GM20431 (cell line): ENCODE data around the gene SIK2.
"Not testable (repeated sequence)": the region's sequence is repeated elsewhere in the genome, so short reads cannot be mapped to it uniquely, and the experiment has no call there.

Experiments
- in situ Hi-C: fragments of 300-500 bp; cut with MseI, MboI; formaldehyde crosslinking; loops from one replicate; pipeline ENCODE4 v1.15.0; 2020; ENCODE audit warnings: low sequenced_read_pairs; ENCODE audit not compliant: unreplicated experiment

Gene SIK2

GRCh38 chr11:111688013-111688412, 85.8 kb downstream of the SIK2 start:
- in situ Hi-C loops: no loop called here

DNA sequence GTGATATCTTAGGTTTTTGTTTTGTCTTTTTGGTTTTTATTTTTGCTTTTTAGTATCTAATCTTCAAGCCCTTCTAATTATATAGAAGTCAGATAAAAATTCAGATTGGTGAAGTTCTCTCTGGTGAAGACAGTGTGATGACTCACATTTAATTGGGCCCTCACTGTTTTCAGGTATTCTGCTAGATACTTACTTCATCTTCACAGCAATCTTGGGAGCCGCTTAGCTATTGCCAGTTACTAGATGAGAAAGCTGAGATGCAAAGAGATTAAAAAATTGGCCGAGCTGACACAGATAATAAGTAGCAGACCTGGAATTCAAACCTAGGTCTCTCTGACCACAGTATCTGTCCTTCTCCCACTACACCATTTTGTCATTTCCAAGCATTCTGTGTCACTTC, 88.9 kb downstream of the SIK2 start:
- in situ Hi-C loops: no loop called here

DNA sequence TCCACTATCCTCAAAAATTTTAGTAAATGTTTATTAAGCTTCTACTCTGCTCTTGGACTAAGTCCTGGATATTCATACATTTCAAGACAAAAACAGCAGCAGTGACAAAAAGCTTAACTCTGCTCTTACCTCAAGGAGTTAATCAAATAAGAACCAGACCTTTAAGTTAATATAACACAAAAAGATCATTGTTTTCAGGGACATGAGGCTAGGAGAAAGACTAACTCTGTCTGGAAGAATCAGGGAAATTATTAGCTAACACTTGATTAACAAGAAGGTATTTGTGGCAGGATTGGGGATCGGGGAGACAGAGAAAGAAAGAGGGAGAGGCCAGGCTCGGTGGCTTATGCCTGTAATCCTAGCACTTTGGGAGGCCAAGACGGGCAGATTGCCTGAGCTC, 89.5 kb downstream of the SIK2 start:
- in situ Hi-C loops: no loop called here

DNA sequence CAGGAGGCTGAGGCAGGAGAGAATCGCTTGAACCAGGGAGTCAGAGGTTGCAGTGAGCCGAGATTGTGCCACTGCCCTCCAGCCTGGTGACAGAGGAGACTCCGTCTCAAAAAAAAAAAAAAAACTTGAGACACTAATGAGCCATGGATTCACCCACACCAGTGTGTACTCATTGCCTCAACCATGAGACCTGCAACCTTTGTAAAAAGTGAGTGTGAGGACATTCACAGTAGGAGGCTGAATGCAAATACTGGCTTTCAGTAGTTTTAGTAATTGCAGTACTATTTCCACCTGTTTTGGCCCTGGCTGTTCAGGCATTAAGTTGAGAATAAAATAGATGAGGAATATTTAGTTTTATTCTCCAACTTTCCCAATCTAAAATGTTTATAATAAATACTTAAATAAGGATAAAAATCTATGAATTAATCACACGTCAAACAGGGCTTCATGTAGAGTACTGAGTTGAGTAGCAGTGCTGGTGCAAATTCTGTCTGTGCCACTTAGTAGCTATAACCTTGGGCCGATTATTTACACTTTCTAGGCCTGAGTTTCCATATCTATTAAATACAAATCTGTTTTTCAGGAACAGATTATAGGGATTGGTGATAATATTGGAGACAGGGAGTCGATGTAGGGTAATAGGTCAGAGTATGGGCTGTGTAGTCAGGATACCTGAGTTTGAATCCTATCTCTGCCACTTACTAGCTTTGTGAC, 91.1 kb downstream of the SIK2 start:
- in situ Hi-C loops: no loop called here

DNA sequence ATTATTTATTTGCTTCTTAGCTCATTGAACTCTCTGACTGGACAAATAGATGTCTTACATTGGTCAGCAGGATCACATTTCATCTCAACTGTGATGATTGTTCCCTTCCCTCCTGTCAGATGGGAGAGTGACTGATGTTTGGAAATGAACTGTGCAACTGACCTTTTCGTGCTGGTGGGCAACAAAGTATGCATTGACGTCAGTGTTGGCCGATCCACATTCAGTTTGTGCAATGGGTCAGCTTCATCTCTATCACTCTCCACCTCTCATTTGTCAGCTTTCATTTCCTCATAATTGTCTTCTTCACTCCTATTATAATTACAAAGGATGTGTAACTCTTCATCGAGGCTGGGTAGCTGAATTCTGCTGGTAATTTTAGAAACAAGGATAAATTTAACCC, 92.6 kb downstream of the SIK2 start:
- in situ Hi-C loops: no loop called here

DNA sequence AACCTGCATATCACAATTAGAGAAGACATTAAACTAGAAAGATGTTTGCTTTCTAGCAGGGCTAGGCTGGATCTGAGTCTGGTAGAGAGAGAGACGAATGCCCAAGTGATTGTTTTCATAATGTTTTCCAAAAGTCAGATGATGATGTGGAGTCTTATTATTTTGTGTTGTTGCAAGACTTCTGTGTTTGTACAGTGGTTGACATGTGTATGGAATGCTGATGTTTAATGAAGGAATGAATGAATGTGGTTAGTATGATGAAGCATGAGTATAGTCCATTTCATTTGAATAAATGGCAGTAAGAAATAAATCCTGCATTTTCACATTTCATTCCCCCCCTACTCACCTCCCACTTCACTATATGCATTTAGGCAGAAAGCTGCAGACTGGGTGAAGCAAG, 94.3 kb downstream of the SIK2 start:
- in situ Hi-C loops: no loop called here

GRCh38 chr11:111697933-111698371, 95.7 kb downstream of the SIK2 start:
- in situ Hi-C loops: no loop called here

DNA sequence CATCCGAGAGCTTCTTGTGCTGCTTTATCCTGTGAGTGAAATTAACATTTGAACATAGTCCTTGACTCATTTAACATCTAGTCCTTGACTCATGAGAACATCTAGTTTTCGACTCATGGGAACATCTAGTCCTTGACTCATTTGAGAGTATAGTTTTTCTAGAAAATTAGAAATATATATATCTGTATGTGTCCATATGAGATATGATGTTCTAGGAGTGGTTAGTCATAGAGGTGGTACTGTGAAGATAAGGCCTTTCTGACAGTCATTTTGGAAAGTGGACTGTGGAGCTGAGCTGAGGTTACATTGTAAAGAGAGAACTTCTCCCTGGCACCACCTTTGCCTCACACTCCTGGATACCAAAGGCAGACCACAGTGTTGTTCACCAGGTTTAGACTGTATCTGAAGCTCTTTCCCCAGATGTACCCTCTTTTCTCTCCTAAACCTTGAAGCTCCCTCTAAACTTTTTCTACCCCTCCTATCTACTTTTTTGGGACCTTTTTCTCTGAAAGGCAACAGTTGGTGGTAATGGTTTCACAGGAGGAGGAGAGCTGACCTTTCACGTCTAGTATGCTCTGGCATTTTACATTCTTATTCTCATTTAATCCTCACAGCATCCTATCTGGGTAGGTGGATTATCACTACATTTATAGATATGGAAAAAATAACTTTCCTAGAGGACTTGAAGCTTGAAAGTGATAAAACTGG, 96.8 kb downstream of the SIK2 start:
- in situ Hi-C loops: no loop called here

DNA sequence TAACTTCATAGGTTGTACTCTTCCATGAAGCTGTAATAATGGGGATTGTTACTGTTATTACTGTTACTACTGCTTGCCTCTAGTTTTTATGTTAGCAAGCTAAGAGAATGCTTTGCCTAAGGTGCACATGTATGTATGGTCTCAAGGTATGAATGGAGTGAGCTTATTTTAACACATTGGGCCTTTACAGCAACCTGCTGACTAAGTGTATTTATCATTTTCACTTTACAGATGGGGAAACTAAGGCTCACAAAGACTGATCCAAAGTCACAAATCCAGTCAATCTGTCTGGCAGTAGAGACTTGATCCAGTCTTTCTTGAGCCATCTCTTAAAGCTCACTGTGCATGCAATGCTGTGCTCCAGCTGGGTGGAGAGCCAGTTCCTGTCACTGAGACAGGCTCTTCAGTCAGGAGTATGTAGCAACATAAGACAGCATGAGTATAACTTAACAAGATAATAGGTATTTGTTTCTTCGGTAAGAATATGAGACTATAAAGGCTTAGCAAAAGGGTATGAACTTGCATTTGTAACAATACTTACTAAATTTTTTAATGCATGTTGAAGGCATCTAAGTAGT, 97.4 kb downstream of the SIK2 start:
- in situ Hi-C loops: no loop called here

DNA sequence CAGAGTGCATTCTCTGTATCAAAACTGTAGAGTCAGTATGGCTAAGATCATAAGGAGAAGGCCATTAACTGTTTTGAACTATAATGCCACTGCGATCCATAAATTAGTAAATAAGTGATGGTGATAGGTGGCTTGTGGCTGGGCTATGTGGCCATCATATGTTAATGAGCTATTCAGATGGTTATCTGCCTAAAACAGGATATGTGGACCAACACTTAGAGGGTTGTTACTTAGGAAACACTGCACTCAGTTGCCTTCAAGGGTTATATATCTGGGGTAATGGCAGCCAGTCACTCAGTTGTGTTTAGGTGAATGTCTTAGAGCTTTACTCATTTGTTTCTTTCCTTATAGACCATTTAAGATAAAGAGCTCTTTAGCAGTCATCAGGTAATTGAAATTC, 97.9 kb downstream of the SIK2 start:
- in situ Hi-C loops: no loop called here

DNA sequence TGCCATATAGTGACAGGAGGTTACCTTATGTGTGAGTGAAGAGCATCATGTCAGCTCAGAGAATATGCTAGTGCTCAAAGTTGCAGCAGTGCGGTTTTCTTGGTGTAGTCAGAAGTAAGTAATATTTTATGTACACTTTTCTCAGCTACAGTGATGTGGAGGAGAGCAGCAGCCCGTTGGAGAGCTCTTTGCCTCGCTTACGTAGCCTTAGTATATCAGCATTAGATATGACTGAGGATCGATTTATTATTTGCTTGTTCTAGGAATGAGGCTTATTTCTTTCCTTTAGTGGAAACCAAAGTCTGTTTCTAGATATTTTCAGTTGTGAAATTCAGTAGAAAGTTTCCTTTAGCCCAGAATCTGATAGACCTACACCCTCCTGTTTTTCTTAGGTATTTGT, 100.4 kb downstream of the SIK2 start:
- in situ Hi-C loops: no loop called here

GRCh38 chr11:111703576-111703975, 101.3 kb downstream of the SIK2 start:
- in situ Hi-C loops: no loop called here

GRCh38 chr11:111707039-111707690, 104.9 kb downstream of the SIK2 start:
- in situ Hi-C loops: no loop called here

DNA sequence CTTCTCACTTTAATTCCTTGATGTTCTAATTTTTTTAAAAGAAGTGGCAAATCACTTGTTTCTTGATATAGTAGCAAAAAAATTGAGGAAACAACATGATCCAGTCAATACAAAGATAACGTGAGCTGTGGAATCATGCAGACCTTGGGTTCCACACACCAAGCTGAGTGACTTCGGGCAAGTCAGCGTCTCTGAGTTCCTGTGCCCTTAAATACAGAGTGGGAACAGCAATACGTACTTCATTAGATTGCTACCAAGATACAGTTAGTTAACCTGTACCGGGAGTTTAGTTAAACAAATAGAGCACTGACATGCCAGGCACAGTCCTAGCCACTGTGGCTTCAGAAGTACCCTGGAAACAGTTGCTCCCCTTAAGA, 105.4 kb downstream of the SIK2 start:
- in situ Hi-C loops: no loop called here

GRCh38 chr11:111714522-111714921, 112.3 kb downstream of the SIK2 start:
- in situ Hi-C loops: no loop called here

DNA sequence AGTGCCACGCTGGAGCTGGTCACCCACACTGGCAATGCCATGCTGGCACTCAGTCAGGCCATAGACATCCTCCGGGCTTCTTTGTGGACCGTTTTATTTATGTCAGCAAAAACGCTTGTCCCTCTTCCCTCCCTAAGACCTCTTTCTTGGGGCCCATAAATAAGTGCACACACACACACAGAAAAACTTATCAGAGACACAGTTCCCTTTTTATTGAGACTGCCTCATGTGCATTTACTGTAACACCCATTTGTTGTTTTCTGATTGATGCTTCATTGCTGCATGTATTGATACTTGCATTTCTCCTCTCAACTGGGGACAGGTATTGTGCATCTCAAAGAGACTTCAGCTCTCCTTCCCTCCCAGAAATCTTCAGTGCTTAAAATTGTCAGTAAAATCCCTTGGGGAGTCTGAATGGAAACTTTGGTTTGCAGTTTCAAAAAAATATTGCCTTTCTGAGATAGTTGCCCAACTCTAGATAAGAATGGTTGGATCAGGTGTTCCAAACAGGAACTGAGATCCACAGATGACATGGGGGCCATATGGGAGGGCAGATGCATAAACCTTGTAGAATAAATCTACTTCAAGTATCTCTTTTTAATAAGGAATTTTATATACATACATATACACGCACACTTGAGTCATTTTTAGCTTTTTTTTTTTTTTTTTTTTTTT, 113.0 kb downstream of the SIK2 start:
- in situ Hi-C loops: no loop called here

GRCh38 chr11:111717660-111718059, 115.4 kb downstream of the SIK2 start:
- in situ Hi-C loops: not testable (repeated sequence)

- in situ Hi-C loops: no loop called here
These were observed 116.2 kb downstream of the SIK2 start for GRCh38 chr11:111718436-111718835.

DNA sequence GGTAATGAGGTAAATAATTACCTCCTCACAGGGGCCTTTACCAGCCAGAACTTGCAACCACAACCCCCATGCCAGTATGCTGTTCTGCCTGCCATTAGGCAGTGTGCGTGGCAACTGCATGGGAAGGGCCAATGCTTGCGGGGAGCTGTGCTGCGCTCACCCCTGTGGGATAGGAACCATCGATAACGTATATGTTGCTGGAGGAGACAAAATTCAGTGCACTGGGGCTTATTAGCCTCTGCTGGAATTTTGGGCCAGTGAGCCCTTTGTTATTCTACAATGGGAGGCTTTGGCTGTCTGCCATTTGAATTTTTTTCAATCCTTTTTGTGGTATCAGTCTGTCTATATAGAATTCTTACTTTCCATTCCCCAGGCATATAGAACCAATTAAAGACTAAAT, 116.6 kb downstream of the SIK2 start:
- in situ Hi-C loops: no loop called here

- in situ Hi-C loops: no loop called here
These were observed 117.1 kb downstream of the SIK2 start for GRCh38 chr11:111719379-111719778.
